GM12874 (cell line): Measurements from ENCODE around the gene ASMTL.

Source experiments
- TF ChIP-seq, protein P1 (sequence below): IDR thresholded peaks from 2 replicates; pipeline ENCODE4 v1.5.1; 2011; ENCODE audit warnings: low read depth, mild to moderate bottlenecking, control low read depth, low read length, moderate library complexity; ENCODE audit not compliant: insufficient read depth

Gene ASMTL

GRCh38 chrX:1358793-1359476 is 93.8 kb downstream of the ASMTL start:
- TF ChIP-seq, protein P1, sequence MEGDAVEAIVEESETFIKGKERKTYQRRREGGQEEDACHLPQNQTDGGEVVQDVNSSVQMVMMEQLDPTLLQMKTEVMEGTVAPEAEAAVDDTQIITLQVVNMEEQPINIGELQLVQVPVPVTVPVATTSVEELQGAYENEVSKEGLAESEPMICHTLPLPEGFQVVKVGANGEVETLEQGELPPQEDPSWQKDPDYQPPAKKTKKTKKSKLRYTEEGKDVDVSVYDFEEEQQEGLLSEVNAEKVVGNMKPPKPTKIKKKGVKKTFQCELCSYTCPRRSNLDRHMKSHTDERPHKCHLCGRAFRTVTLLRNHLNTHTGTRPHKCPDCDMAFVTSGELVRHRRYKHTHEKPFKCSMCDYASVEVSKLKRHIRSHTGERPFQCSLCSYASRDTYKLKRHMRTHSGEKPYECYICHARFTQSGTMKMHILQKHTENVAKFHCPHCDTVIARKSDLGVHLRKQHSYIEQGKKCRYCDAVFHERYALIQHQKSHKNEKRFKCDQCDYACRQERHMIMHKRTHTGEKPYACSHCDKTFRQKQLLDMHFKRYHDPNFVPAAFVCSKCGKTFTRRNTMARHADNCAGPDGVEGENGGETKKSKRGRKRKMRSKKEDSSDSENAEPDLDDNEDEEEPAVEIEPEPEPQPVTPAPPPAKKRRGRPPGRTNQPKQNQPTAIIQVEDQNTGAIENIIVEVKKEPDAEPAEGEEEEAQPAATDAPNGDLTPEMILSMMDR: no peak

DNA sequence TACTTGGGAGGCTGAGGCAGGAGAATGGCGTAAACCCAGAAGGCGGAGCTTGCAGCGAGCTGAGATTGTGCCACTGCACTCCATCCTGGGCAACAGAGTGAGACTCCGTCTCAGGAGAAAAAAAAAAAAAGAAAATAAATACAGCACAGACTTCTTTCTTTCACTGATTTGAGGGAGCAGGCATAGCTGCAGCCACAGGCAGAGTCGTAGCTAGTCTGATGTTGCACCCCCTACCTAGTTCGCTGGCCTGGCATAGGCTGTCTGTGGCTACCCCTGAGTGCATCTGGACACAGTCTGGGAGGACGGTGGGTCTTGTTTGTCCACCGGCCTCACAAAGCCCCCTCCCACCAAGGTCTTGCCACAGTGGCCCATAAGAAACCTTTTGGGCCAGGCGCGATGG is 94.7 kb downstream of the ASMTL start:
- TF ChIP-seq, protein P1: no peak

DNA sequence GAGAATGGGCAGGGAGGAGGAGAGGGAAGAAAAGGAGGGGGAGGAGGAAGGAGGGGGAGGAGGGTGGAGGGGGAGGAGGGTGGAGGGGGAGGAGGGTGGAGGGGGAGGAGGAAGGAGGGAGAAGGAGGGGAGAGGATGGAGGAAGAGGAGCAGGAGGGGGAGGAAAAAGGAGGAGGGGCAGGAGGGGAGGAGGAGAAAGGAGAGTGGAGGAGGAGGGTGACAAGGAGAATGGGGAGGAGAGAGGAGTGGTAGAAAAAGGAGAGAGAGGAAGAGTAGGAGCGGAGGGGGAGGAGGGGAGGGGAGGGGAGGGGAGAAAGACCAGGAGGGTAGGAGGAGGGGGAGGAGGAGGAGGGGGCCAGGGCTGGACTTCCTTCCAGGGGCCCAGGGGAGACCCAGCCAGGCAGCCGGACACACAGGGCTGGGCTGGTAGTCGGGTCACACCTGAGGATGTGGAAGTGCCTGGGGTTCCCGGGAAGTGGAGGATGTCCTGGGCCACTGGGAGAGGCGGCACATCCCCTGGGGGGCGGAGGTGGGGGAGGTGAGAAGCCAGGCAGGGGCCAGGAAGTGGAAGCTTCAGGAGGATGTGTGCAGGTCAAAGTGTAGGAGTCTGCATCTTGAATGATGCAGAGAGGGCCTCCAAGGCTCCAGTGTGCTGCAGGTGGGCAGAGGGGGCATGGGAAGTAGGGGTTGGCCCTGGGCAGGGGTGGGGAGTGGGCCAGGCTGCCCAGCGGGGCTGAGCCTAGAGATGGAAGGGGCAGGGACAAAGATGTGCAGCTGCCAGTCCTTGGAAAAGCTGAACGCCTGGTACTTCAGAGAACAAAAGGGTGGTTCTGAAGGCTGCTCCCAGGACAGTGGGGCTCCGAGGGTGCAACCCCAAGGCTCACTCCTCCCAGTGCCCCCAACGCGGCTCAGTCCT is 97.3 kb downstream of the ASMTL start:
- TF ChIP-seq, protein P1: no peak

- TF ChIP-seq, protein P1: no peak
Observed at GRCh38 chrX:1354036-1355019, 98.4 kb downstream of the ASMTL start.
